ENCODE results near the gene ADISSP. TPM values are rescaled to one million over a fixed set of nuclear protein-coding genes. Genes with fewer than 3 reads are reported as not detected.

Gene ADISSP
- total RNA-seq, 1 donor from 2014 or later, result 24.3 TPM

GRCh38 chr20:3765171-3765882, 2.2 kb downstream of the ADISSP start:
- no peak overlapping the region for H3K27ac Mint-ChIP-seq (ENCODE audit: unreplicated experiment)
- TF ChIP-seq CTCF (IDR thresholded peaks at IDR 0.05), result no peak

GRCh38 chr20:3764659-3765058, 2.9 kb downstream of the ADISSP start:
- peaks cover 3% of the 10 kb centered on the region for H3K36me3 Mint-ChIP-seq (ENCODE audit: unreplicated experiment)
- H3K27ac Mint-ChIP-seq (ENCODE audit: unreplicated experiment), result no peak overlapping the region
- H3K4me3 Mint-ChIP-seq (ENCODE audit: unreplicated experiment), result no peak overlapping the region
- TF ChIP-seq CTCF (IDR thresholded peaks at IDR 0.05), result no peak
- no peaks in the 10 kb centered on the region for H3K9me3 Mint-ChIP-seq (ENCODE audit: unreplicated experiment)
- no peak for DNase-seq (ENCODE audit: extremely low spot score, unreplicated experiment)
- peaks cover 27% of the 10 kb centered on the region for H3K4me1 Mint-ChIP-seq (ENCODE audit: unreplicated experiment)
- H3K27me3 Mint-ChIP-seq (ENCODE audit: unreplicated experiment), result no peaks in the 10 kb centered on the region

More at GRCh38 chr20:3765171-3765882, 2.2 kb downstream of the ADISSP start:
- Mint-ChIP-seq H3K9me3 (ENCODE audit: unreplicated experiment) (no peaks in the 10 kb centered on the region), H3K36me3 (ENCODE audit: unreplicated experiment) (peaks cover 3% of the 10 kb centered on the region), H3K4me3 (ENCODE audit: unreplicated experiment) (no peak overlapping the region), H3K27me3 (ENCODE audit: unreplicated experiment) (no peaks in the 10 kb centered on the region), H3K4me1 (ENCODE audit: unreplicated experiment) (peaks cover 27% of the 10 kb centered on the region)
- no peak for DNase-seq (ENCODE audit: extremely low spot score, unreplicated experiment)

GRCh38 chr20:3763671-3764601, 3.6 kb downstream of the ADISSP start:
- Mint-ChIP-seq H3K9me3 (ENCODE audit: unreplicated experiment) (no peaks in the 10 kb centered on the region), H3K4me1 (ENCODE audit: unreplicated experiment) (peaks cover 24% of the 10 kb centered on the region), H3K4me3 (ENCODE audit: unreplicated experiment) (no peak overlapping the region), H3K27ac (ENCODE audit: unreplicated experiment) (no peak overlapping the region), H3K36me3 (ENCODE audit: unreplicated experiment) (peaks cover 3% of the 10 kb centered on the region), H3K27me3 (ENCODE audit: unreplicated experiment) (no peaks in the 10 kb centered on the region)
- TF ChIP-seq CTCF (IDR thresholded peaks at IDR 0.05), result no peak
- no peak for DNase-seq (ENCODE audit: extremely low spot score, unreplicated experiment)

GRCh38 chr20:3760655-3761348, 6.8 kb downstream of the ADISSP start:
- H3K4me3 Mint-ChIP-seq (ENCODE audit: unreplicated experiment), result no peak overlapping the region
- peaks cover 5% of the 10 kb centered on the region for H3K4me1 Mint-ChIP-seq (ENCODE audit: unreplicated experiment)
- H3K36me3 Mint-ChIP-seq (ENCODE audit: unreplicated experiment), result peaks cover 6% of the 10 kb centered on the region
- no peaks in the 10 kb centered on the region for H3K9me3 Mint-ChIP-seq (ENCODE audit: unreplicated experiment)
- H3K27me3 Mint-ChIP-seq (ENCODE audit: unreplicated experiment), result no peaks in the 10 kb centered on the region
- no peak overlapping the region for H3K27ac Mint-ChIP-seq (ENCODE audit: unreplicated experiment)
- no peak for TF ChIP-seq CTCF (IDR thresholded peaks at IDR 0.05)
- DNase-seq (ENCODE audit: extremely low spot score, unreplicated experiment), result no peak
